ENCODE results near the gene UNC5C.
"Not testable (repeated sequence)": the region's sequence is repeated elsewhere in the genome, so short reads cannot be mapped to it uniquely, and the experiment has no call there.

The UNC5C gene

DNA sequence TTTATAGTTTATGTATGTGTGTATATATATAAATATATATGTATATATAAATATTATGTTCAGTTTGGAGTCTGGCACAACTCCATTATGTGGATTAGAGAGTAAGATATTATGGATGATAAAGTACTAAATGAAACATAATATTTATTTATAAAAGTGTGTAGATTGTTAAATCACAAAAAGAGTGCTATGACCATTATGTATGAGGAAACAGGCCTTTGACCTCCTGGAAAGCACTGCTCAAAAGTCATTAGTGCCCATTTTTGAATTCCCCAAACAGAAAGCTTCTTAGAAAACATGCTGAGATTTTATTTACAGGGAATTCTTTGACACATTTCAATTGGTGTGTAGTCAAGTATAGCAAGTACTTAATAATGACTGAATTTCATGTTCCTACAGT is 391.2 kb downstream of the UNC5C start:
- TF ChIP-seq POLR2A (IDR thresholded peaks at IDR 0.05; ENCODE audit: low read length) = no peak
- no peak for TF ChIP-seq GATA1 (IDR thresholded peaks at IDR 0.05; ENCODE audit: low read depth, low read length)
- no peak for DNase-seq

DNA sequence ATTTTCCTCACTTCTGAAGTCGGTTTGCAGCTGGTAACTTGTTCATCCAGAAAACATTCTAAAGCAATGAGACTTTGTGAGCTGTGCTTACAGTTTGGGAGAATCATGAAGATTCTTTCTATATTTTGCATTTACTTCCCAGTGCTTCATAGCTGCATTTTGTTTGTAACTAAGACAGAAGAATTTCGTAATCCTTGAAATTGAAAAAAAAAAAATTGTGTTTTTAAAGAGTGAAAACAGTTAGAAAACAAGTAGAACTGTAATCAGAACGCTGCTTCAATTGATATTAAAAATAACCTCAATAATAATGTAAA is 392.4 kb downstream of the UNC5C start:
- TF ChIP-seq GATA1 (IDR thresholded peaks at IDR 0.05; ENCODE audit: low read depth, low read length) (no peak), POLR2A (IDR thresholded peaks at IDR 0.05; ENCODE audit: low read length) (no peak)
- no peak for DNase-seq

DNA sequence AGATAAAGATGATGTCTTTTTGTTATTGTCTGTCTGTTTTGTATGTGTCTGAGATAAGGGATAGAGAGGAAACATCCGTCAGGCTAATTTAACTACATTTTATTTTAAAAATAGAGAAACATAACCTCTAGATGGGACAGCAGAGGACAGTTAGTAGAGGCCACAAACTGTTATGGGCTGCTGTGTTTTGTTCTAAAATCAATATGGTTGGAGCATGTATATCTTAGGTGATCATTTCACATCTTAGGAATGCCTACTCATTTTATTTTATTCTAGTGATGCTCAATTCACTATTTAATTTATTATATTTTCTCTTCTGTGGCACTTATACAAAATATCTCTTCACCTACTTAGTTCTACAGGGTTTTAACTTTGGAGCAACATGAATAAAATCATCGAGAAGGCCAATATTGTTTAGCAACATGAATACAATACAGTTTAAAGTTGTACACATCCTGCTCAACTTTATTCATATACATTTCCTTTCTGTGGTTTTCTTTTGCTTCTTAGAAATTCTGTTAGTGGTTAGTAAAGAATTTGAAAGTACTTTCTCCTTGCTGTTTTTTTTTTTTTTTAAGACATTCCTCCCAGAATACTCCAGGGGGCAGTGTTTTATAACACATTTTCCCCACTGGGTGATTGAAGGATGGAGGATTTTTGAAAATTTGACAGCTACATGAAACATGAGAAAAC is 392.9 kb downstream of the UNC5C start:
- DNase-seq = peak; percentile 22 to 44
- TF ChIP-seq GATA1 (IDR thresholded peaks at IDR 0.05; ENCODE audit: low read depth, low read length) = no peak
- no peak for TF ChIP-seq POLR2A (IDR thresholded peaks at IDR 0.05; ENCODE audit: low read length)

DNA sequence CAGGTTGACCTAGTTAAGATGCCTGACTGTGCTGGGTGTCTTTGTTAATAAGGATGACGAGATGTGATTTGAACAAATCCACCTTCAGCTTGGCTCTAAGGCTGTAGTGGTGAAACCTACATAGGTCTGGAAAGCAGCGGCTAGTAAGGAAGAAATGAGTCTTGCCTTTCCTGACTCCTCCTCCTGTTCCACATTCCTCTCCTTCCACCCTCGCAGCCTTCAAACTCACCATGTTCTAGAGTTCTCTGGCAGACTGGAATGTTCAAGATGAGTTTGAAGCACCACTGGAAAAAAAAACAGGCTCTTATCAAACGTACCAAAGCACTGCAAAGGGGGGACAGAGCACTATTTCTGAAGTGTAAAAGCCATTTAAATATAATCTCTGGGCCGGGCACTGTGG is 395.6 kb downstream of the UNC5C start:
- DNase-seq = no peak
- no peak for TF ChIP-seq GATA1 (IDR thresholded peaks at IDR 0.05; ENCODE audit: low read depth, low read length)
- TF ChIP-seq POLR2A (IDR thresholded peaks at IDR 0.05; ENCODE audit: low read length) = no peak

DNA sequence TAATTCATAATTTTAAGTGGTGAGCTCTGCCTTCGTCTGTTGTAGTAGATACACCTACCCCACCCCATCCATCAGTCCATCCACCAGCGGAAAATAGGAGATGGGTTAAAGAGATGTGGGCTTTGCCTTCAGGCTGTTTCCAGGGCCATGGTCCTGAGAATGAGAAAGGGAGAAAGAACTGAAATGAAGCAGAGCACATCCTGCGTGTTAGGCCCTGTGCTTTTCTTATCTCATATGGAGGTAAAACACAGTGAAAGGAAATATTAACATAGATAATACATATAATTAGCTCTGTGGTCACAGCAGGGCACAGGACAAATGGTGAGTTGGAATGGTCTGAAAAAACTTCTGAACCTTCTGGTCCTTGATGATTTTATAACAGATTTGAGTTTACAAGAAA is 397.5 kb downstream of the UNC5C start:
- TF ChIP-seq POLR2A (IDR thresholded peaks at IDR 0.05; ENCODE audit: low read length) = no peak
- no peak for TF ChIP-seq GATA1 (IDR thresholded peaks at IDR 0.05; ENCODE audit: low read depth, low read length)
- no peak for DNase-seq

DNA sequence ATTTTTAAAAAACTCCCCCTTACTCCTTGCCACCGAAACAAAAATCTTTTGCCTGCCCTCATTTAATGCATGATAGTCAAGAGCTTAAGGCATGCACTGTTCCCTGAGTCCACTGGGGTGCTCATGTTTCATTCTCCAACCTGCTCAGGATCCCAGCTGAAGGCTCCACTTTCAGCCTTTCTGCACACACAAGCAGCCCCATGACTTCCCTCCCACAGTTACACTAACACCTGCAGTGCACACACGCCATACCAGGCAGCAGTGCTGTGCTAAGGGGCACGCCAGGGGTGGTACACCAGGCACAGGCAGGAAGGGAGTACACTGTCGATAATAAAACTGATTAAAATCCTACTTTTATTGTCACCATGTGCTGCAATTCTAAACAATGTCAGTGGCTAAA is 405.8 kb downstream of the UNC5C start:
- TF ChIP-seq POLR2A (IDR thresholded peaks at IDR 0.05; ENCODE audit: low read length) (no peak), GATA1 (IDR thresholded peaks at IDR 0.05; ENCODE audit: low read depth, low read length) (no peak)
- DNase-seq = no peak

DNA sequence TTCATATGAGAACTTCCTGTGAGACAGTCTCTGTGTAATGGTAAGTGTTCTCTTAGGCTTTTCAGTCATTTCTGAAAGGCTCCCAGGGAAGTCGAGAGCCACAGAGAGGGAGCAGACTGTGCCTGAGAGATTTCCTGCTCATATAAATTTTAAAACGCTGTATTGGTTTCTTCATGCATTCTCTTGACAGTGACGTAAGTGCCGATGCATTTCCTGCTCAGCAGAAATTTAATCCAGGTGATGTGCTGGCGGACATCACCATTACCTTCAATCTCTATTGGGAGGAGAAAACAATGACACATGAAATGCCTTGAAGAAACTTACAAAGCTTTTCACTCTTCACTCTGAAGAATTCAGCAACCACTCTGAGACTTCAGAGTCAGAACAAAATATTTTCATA is 407.4 kb downstream of the UNC5C start:
- no peak for TF ChIP-seq POLR2A (IDR thresholded peaks at IDR 0.05; ENCODE audit: low read length)
- TF ChIP-seq GATA1 (IDR thresholded peaks at IDR 0.05; ENCODE audit: low read depth, low read length) = no peak
- no peak for DNase-seq

DNA sequence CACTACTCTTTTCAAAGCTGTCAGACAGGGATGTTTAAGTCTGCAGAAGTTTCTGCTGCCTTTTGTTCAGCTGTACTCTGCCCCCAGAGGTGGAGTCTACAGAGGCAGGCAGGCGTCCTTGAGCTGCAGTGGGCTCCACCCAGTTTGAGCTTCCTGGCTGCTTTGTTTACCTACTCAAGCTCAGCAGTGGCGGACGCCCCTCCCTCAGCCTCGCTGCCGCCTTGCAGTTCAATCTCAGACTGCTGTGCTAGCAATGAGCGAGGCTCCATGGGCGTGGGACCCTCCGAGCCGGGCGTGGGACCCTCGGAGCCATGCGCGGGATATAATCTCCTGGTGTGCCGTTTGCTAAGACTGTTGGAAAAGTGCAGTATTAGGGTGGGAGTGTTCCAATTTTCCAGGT is 409.3 kb downstream of the UNC5C start:
- DNase-seq = not testable (repeated sequence)

DNA sequence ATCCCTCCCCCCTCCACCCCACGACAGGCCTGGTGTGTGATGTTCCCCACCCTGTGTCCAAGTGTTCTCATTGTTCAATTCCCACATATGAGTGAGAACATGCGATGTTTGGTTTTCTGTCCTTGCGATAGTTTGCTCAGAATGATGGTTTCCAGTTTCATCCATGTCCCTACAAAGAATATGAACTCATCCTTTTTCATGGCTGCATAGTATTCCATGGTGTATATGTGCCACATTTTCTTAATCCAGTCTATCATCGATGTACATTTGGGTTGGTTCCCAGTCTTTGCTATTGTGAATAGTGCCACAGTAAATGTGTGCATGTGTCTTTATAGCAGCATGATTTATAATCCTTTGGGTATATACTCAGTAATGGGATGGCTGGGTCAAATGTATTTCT is 414.8 kb downstream of the UNC5C start:
- not testable (repeated sequence) for DNase-seq

DNA sequence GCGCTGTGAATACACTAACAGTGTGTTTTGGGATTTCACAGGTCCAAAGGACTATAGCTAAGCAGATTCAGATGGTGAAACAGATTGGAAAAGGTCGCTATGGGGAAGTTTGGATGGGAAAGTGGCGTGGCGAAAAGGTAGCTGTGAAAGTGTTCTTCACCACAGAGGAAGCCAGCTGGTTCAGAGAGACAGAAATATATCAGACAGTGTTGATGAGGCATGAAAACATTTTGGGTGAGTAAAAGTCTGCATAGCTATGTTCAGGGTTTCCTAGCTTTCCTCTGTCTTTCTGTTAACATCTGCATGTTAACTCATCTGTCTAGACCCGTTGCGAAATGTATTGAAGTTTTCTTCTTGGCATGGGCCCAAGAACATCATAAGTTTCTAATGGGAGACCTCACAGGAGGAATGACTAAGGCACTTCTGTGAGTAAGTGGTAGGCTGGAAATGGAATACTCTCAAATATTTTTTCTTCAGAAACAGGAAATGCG is 418.9 kb downstream of the UNC5C start:
- DNase-seq = peak; percentile 3 to 50

DNA sequence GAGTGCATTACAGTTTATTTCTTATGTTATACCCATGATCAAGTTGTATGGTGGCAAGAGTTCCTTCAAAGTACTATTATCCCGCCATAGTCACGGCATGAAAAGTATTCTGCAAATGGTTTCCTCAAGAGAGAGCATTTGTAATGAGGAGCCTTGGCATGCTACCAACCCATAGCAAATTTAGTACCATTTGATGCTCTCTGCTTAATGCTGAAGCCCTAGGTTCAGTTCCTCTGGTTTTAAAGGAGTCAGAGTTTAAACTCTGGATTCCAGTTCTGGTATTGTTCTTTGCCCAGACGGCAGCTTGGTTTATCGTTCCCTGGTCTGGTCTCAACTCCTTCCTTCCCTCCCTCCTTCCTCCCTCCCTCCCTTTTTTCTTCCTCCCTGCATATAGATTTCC is 419.7 kb downstream of the UNC5C start:
- TF ChIP-seq GATA1 (IDR thresholded peaks at IDR 0.05; ENCODE audit: low read depth, low read length) (no peak), POLR2A (IDR thresholded peaks at IDR 0.05; ENCODE audit: low read length) (no peak)
- DNase-seq = no peak

More for the DNA sequence above, 418.9 kb downstream of the UNC5C start:
- TF ChIP-seq GATA1 (IDR thresholded peaks at IDR 0.05; ENCODE audit: low read depth, low read length) = no peak
- TF ChIP-seq POLR2A (IDR thresholded peaks at IDR 0.05; ENCODE audit: low read length) = no peak

DNA sequence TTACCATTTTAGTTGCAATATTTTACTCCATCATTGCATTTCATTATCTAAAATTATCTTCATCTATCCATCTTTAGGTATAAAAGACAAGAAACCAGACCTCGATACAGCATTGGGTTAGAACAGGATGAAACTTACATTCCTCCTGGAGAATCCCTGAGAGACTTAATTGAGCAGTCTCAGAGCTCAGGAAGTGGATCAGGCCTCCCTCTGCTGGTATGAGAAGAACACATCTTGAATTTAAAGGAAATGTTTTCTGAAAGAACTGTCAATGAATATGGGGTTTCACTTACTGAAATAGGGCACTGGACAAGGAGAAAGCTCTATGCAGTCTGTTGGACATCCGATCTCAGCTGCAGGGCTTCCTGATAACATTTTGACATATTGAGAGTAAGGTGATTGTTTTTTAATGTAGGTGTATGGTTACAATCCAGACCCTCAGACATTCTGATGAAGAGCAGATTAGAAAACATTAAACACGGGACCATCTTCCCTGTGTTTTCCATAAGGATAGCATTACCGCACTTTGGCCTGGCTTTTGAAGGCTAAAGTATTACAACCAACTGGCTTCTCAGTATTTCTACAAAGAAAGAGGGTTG is 423.8 kb downstream of the UNC5C start:
- no peak for TF ChIP-seq POLR2A (IDR thresholded peaks at IDR 0.05; ENCODE audit: low read length)
- no peak for TF ChIP-seq GATA1 (IDR thresholded peaks at IDR 0.05; ENCODE audit: low read depth, low read length)
- DNase-seq = peak; percentile 6 to 21

DNA sequence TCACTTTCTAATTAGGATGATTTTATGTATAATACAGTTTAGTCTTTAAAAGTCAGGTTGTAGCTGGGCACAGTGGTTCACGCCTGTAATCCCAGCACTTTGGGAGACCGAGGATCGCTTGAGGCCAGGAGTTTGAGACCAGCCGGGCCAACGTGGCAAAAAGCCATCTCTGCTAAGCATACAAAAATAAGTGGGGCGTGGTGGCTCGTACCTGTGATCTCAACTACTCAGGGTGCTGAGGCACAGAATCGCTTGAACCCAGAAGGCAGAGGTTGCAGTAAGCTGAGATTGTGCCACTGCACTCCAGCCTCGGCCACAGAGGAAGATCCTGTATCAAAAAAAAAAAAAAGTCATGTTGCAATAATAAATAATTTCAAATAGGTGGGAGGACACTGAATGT is 426.8 kb downstream of the UNC5C start:
- TF ChIP-seq POLR2A (IDR thresholded peaks at IDR 0.05; ENCODE audit: low read length) = no peak
- no peak for TF ChIP-seq GATA1 (IDR thresholded peaks at IDR 0.05; ENCODE audit: low read depth, low read length)
- no peak for DNase-seq

DNA sequence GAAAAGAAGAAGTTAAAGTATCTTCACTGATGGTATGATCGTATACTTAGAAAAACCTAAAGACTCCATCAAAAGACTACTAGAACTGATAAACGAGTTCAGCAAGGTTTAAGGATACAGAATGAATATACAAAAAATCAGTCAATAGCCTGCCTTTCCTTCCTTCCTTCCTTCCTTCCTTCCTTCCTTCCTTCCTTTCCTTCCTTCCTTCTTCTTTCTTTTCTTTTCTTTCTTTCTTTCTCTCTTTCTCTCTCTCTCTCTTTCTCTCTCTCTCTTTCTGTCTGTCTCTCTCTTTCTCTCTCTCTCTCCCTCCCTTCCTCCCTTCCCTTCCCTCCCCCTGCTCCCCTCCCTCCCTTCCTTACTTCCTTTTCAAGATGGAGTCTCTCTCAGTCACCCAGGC is 428.3 kb downstream of the UNC5C start:
- TF ChIP-seq POLR2A (IDR thresholded peaks at IDR 0.05; ENCODE audit: low read length) (no peak), GATA1 (IDR thresholded peaks at IDR 0.05; ENCODE audit: low read depth, low read length) (no peak)
- no peak for DNase-seq

DNA sequence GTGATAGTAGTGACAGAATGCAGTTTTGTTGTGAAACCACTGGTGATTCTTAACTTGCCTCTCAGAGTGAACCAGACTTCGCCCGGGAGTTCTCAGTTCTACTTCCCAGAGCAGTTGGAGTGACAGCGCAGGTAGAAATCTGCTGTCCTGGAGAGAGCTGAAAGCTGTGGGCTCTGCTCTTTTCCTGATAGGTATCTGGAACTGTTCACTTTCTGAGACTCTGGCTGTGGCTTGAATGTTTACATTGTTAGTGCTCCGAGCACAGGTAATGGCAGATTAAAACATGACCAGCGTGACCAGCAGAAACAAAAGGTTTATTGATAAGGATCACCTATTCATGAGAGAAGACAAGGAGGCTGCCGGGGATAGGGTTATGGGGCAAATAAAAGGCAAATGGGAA is 430.3 kb downstream of the UNC5C start:
- no peak for TF ChIP-seq POLR2A (IDR thresholded peaks at IDR 0.05; ENCODE audit: low read length)
- TF ChIP-seq GATA1 (IDR thresholded peaks at IDR 0.05; ENCODE audit: low read depth, low read length) = no peak
- no peak for DNase-seq

DNA sequence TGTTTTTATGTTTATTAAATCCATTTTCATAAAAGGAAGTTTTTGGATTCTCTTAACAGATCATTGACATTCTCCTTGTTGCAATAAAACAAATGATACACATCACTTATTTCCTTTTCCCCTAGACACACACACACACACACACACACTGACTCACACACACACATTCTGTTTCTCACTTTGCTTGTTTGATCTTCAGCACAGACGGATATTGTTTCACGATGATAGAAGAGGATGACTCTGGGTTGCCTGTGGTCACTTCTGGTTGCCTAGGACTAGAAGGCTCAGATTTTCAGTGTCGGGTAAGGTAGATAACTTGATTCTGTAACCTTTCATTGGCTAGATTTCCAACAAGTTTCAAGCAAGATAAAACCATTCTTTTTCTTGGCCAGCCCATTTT is 434.3 kb downstream of the UNC5C start:
- TF ChIP-seq GATA1 (IDR thresholded peaks at IDR 0.05; ENCODE audit: low read depth, low read length) = no peak
- no peak for TF ChIP-seq POLR2A (IDR thresholded peaks at IDR 0.05; ENCODE audit: low read length)
- DNase-seq = no peak

All from erythroblast (primary cell).